ENCODE measurements around the gene DLX4.

DNA sequence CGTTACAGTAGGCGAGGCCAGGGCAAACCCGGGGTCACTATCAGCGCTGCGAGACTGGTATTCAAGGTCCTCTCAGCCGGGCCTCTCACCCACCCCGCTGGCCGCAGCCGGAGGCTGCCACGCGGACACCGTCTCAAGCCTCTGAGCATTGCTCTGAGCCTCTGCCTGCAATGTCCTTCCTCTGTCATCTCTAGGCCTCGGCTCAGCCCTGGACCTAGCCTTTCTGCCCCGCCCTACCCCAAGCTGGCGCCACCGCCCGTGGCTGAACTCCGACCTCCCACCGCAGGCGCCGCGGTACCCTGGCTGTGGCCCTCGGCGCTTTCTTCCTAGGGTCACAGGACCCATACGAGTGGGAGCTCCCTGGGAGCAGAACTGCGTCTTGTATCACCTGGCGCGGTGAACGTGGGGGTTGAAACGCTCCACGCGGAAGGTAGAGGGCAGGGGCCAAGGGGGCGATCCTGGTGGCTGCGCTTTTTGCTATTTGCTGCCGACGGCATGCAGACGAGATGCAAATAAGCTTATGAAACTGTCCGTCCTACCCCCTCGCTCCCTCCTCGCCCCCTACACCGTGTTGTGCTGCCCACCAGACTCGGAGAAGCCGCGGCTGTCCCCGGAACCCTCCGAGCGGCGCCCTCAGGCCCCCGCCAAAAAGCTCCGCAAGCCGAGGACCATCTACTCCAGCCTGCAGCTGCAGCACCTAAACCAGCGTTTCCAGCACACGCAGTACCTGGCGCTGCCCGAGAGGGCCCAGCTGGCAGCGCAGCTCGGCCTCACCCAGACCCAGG, 3.7 kb downstream of the DLX4 start:
- TF ChIP-seq POLR2AphosphoS5 (IDR thresholded peaks at IDR 0.05) = no peak
- TF ChIP-seq, protein P1, sequence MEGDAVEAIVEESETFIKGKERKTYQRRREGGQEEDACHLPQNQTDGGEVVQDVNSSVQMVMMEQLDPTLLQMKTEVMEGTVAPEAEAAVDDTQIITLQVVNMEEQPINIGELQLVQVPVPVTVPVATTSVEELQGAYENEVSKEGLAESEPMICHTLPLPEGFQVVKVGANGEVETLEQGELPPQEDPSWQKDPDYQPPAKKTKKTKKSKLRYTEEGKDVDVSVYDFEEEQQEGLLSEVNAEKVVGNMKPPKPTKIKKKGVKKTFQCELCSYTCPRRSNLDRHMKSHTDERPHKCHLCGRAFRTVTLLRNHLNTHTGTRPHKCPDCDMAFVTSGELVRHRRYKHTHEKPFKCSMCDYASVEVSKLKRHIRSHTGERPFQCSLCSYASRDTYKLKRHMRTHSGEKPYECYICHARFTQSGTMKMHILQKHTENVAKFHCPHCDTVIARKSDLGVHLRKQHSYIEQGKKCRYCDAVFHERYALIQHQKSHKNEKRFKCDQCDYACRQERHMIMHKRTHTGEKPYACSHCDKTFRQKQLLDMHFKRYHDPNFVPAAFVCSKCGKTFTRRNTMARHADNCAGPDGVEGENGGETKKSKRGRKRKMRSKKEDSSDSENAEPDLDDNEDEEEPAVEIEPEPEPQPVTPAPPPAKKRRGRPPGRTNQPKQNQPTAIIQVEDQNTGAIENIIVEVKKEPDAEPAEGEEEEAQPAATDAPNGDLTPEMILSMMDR (IDR thresholded peaks at IDR 0.05; ENCODE audit: poor library complexity, severe bottlenecking) = no peak
- TF ChIP-seq EP300 (conservative IDR thresholded peaks at IDR 0.05; ENCODE audit: poor library complexity, severe bottlenecking) = no peak
- TF ChIP-seq TAF1 (IDR thresholded peaks at IDR 0.05; ENCODE audit: low read depth) = no peak
- peak; percentile 34 for TF ChIP-seq EZH2 (IDR thresholded peaks at IDR 0.05; ENCODE audit: borderline replicate concordance, insufficient read depth, low read length, poor library complexity, severe bottlenecking)
- TF ChIP-seq SMC3 (conservative IDR thresholded peaks at IDR 0.05; ENCODE audit: poor library complexity) = no peak
- no peak for TF ChIP-seq REST (IDR thresholded peaks at IDR 0.05; ENCODE audit: borderline replicate concordance)
